Transverse colon (tissue), 3 donors: ENCODE measurements around the gene PIK3C2G.

Experiments
- POLR2A ChIP-seq: fragments of 450-650 bp; IDR thresholded peaks from one replicate; pipeline ENCODE4 v1.6.1; 2016; ENCODE audit warnings: antibody characterized with exemption, mild to moderate bottlenecking, moderate library complexity
- TF ChIP-seq, protein P1 (sequence below), 5 experiments: fragments of 200-600 bp in 3 of 5; fragments of 450-650 bp in 2 of 5; sonication (generic) in 3 of 5; IDR thresholded peaks; 1 replicate in 2 of 5; 2 replicates in 3 of 5; pipeline ENCODE4 v1.5.1; 2016 to 2017; ENCODE audit warnings: antibody characterized with exemption in 5 of 5, inconsistent platforms in 3 of 5, mild to moderate bottlenecking in 2 of 5, moderate library complexity in 1 of 5

DNA sequence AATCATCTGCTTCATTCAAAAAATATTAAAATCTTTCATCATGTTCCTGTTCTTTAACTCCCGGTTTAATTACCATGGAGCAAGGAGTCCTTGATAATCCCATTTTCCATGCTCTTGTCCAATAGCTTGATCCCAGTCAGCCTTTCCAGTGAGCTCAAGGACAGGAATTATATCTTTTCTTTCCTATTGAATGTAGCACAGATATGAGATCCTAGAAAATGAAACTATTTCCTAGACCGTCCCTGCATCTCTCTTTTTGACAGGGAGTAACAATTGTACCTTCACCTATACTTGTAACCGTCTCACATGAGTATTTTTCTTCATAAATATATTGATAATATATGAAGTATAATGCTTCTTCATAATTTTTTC, 35.6 kb downstream of the PIK3C2G start:
- TF ChIP-seq, protein P1, sequence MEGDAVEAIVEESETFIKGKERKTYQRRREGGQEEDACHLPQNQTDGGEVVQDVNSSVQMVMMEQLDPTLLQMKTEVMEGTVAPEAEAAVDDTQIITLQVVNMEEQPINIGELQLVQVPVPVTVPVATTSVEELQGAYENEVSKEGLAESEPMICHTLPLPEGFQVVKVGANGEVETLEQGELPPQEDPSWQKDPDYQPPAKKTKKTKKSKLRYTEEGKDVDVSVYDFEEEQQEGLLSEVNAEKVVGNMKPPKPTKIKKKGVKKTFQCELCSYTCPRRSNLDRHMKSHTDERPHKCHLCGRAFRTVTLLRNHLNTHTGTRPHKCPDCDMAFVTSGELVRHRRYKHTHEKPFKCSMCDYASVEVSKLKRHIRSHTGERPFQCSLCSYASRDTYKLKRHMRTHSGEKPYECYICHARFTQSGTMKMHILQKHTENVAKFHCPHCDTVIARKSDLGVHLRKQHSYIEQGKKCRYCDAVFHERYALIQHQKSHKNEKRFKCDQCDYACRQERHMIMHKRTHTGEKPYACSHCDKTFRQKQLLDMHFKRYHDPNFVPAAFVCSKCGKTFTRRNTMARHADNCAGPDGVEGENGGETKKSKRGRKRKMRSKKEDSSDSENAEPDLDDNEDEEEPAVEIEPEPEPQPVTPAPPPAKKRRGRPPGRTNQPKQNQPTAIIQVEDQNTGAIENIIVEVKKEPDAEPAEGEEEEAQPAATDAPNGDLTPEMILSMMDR (IDR thresholded peaks at IDR 0.05): no peak
- no peak for TF ChIP-seq POLR2A
